ENCODE results near the gene PTPRF.

Gene PTPRF

DNA sequence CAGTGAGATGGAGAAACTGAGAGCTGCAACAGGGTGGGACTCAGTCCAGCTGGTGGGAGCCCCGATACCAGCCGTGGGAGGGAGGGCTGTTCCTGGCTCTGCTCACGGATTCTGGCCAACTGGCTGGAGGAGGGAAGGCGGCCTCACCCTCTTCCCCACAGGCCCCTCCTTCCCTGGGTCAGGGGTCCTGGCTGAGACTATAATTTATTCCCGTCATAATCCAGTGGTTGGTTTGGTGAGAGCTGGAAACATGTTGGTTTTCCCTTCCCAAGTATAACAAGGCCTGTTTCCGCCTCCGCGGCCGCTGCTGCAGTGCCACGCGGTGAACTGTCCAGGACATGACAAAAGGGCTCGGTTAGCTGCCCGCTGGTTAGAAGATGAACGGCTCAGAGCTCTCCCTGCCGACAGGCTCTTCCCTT is 10.0 kb downstream of the PTPRF start:
- Histone ChIP-seq H3K79me2 (ENCODE audit: insufficient read depth, low read length) (no peaks in the 10 kb centered on the region), H3K9ac (ENCODE audit: low read length) (no peak overlapping the region), H3K27ac (ENCODE audit: low read depth, low read length) (no peak overlapping the region), H3K9me3 (ENCODE audit: insufficient read depth, low read length) (no peaks in the 10 kb centered on the region), H3K36me3 (ENCODE audit: low read length) (no peaks in the 10 kb centered on the region), H3K4me2 (ENCODE audit: low read depth, low read length, poor library complexity, severe bottlenecking) (no peak overlapping the region), H3K9me2 (replicated peaks; ENCODE audit: insufficient read depth, low read length) (no peaks in the 10 kb centered on the region), H3F3A (ENCODE audit: insufficient read depth) (no peaks in the 10 kb centered on the region), H3K4me3 (ENCODE audit: insufficient read depth, low read length, poor library complexity, severe bottlenecking) (no peak overlapping the region), H4K20me1 (ENCODE audit: low read depth, low read length) (no peaks in the 10 kb centered on the region), H2AFZ (ENCODE audit: low read depth, low read length, severe bottlenecking) (no peak overlapping the region), H3K27me3 (ENCODE audit: low read length) (no peaks in the 10 kb centered on the region)
- TF ChIP-seq CTCF (IDR thresholded peaks at IDR 0.05; ENCODE audit: insufficient read depth, low read length, poor library complexity, severe bottlenecking) (no peak), EZH2phosphoT487 (conservative IDR thresholded peaks at IDR 0.05; ENCODE audit: low read length) (no peak)

- Histone ChIP-seq H3K27ac (ENCODE audit: low read depth, low read length) (no peak overlapping the region), H3K27me3 (ENCODE audit: low read length) (no peaks in the 10 kb centered on the region), H3K9me2 (replicated peaks; ENCODE audit: insufficient read depth, low read length) (no peaks in the 10 kb centered on the region), H4K20me1 (ENCODE audit: low read depth, low read length) (no peaks in the 10 kb centered on the region), H3K4me3 (ENCODE audit: insufficient read depth, low read length, poor library complexity, severe bottlenecking) (no peak overlapping the region), H3K9me3 (ENCODE audit: insufficient read depth, low read length) (no peaks in the 10 kb centered on the region), H3K79me2 (ENCODE audit: insufficient read depth, low read length) (no peaks in the 10 kb centered on the region), H3K4me2 (ENCODE audit: low read depth, low read length, poor library complexity, severe bottlenecking) (no peak overlapping the region), H3F3A (ENCODE audit: insufficient read depth) (no peaks in the 10 kb centered on the region), H3K36me3 (ENCODE audit: low read length) (no peaks in the 10 kb centered on the region), H3K9ac (ENCODE audit: low read length) (no peak overlapping the region), H2AFZ (ENCODE audit: low read depth, low read length, severe bottlenecking) (no peak overlapping the region)
- TF ChIP-seq EZH2phosphoT487 (conservative IDR thresholded peaks at IDR 0.05; ENCODE audit: low read length) (no peak), CTCF (IDR thresholded peaks at IDR 0.05; ENCODE audit: insufficient read depth, low read length, poor library complexity, severe bottlenecking) (no peak)
Observed at GRCh38 chr1:43541141-43541540, 10.5 kb downstream of the PTPRF start.

GRCh38 chr1:43541721-43542401 is 11.2 kb downstream of the PTPRF start:
- TF ChIP-seq CTCF (IDR thresholded peaks at IDR 0.05; ENCODE audit: insufficient read depth, low read length, poor library complexity, severe bottlenecking) (no peak), EZH2phosphoT487 (conservative IDR thresholded peaks at IDR 0.05; ENCODE audit: low read length) (no peak)
- H4K20me1 ChIP-seq (ENCODE audit: low read depth, low read length), result no peaks in the 10 kb centered on the region
- no peaks in the 10 kb centered on the region for H3K79me2 ChIP-seq (ENCODE audit: insufficient read depth, low read length)
- no peaks in the 10 kb centered on the region for H3K36me3 ChIP-seq (ENCODE audit: low read length)
- H3K4me2 ChIP-seq (ENCODE audit: low read depth, low read length, poor library complexity, severe bottlenecking), result no peak overlapping the region
- H3F3A ChIP-seq (ENCODE audit: insufficient read depth), result no peaks in the 10 kb centered on the region
- no peak overlapping the region for H3K4me3 ChIP-seq (ENCODE audit: insufficient read depth, low read length, poor library complexity, severe bottlenecking)
- H3K9me2 ChIP-seq (replicated peaks; ENCODE audit: insufficient read depth, low read length), result no peaks in the 10 kb centered on the region
- H3K27me3 ChIP-seq (ENCODE audit: low read length), result no peaks in the 10 kb centered on the region
- no peak overlapping the region for H3K27ac ChIP-seq (ENCODE audit: low read depth, low read length)
- no peak overlapping the region for H2AFZ ChIP-seq (ENCODE audit: low read depth, low read length, severe bottlenecking)
- no peak overlapping the region for H3K9ac ChIP-seq (ENCODE audit: low read length)
- H3K9me3 ChIP-seq (ENCODE audit: insufficient read depth, low read length), result no peaks in the 10 kb centered on the region
